C1 segment of cervical spinal cord (tissue), 14 donors: Measurements from ENCODE around the gene LSM7.

Experiments
- DNase-seq, 14 donors: peaks; one replicate each; lab custom pipeline; 2025; lab: John Stamatoyannopoulos, UW

LSM7 gene

GRCh38 chr19:2305452-2306280 is 22.7 kb downstream of the LSM7 start:
- DNase-seq, result no peak

- DNase-seq, result no peak
Measured at GRCh38 chr19:2303211-2303798, 25.1 kb downstream of the LSM7 start.

- peak in 2 of 14 donors; percentile 7 to 33 for DNase-seq
Measured at GRCh38 chr19:2302319-2303210, 25.8 kb downstream of the LSM7 start.

- no peak for DNase-seq
Measured at GRCh38 chr19:2300533-2300932, 27.9 kb downstream of the LSM7 start.

GRCh38 chr19:2296141-2296540 is 32.2 kb downstream of the LSM7 start:
- no peak for DNase-seq

GRCh38 chr19:2294687-2295335 is 33.6 kb downstream of the LSM7 start:
- peak in 12 of 14 donors; percentile 32 to 85 (median 70) for DNase-seq

- peak in 1 of 14 donors; percentile 19 for DNase-seq
Measured at GRCh38 chr19:2291185-2291751, 37.1 kb downstream of the LSM7 start.

- no peak for DNase-seq
Measured at GRCh38 chr19:2290441-2291184, 37.8 kb downstream of the LSM7 start.

- DNase-seq, result peak in 4 of 14 donors; percentile 9 to 28 (median 24)
Measured at GRCh38 chr19:2289714-2290435, 38.5 kb downstream of the LSM7 start.

- no peak for DNase-seq
Measured at GRCh38 chr19:2288818-2289713, 39.3 kb downstream of the LSM7 start.

- no peak for DNase-seq
Measured at GRCh38 chr19:2288338-2288817, 40.0 kb downstream of the LSM7 start.

- no peak for DNase-seq
Measured at GRCh38 chr19:2287585-2288337, 40.6 kb downstream of the LSM7 start.

- no peak for DNase-seq
Measured at GRCh38 chr19:2286402-2287140, 41.8 kb downstream of the LSM7 start.

- no peak for DNase-seq
Measured at GRCh38 chr19:2283835-2284507, 44.4 kb downstream of the LSM7 start.

GRCh38 chr19:2282862-2283237 is 45.5 kb downstream of the LSM7 start:
- DNase-seq, result no peak

GRCh38 chr19:2282062-2282861 is 46.1 kb downstream of the LSM7 start, which contains the start of gene PEAK3:
TSS of gene PEAK3 (minus strand) at chr19:2282175. CDS start at chr19:2280931, 1,244 bp downstream.
- DNase-seq, result peak in 9 of 14 donors; percentile 13 to 70 (median 52)
